Left lung (tissue), 10 donors: ENCODE results near the gene PTPRD. TPM values are rescaled to one million over a fixed set of nuclear protein-coding genes. Genes with fewer than 3 reads are reported as not detected.

Experiments
- ATAC-seq: fragments of 200-7000 bp; cut with Tn5 transposase; one replicate; pipeline ENCODE4 v1.9.1; 2020; ENCODE audit warnings: moderate library complexity
- DNase-seq, 4 donors: peaks; one replicate each; pipeline ENCODE4 v3.0.0-alpha.2; 2013 to 2020
- H3K27ac ChIP-seq, 2 donors: fragments of 200-600 bp; sonication (generic) in 1 of 2; one replicate each; pipeline versions ENCODE4 v1.5.0 to v1.8.0; 2020 to 2021
- H3K27me3 ChIP-seq, 2 donors: fragments of 200-600 bp; sonication (generic) in 1 of 2; one replicate each; pipeline versions ENCODE4 v1.5.0 to v1.8.0; 2020 to 2021
- H3K36me3 ChIP-seq, 2 donors: fragments of 200-600 bp; sonication (generic) in 1 of 2; one replicate each; pipeline versions ENCODE4 v1.5.0 to v1.8.0; 2020 to 2021
- H3K4me1 ChIP-seq, 2 donors: fragments of 200-600 bp; one replicate each; pipeline ENCODE4 v1.8.0; 2021
- H3K4me3 ChIP-seq, 2 donors: fragments of 200-600 bp; sonication (generic) in 1 of 2; one replicate each; pipeline versions ENCODE4 v1.5.0 to v1.8.0; 2020 to 2021; ENCODE audit warnings: mild to moderate bottlenecking in 1 of 2
- H3K9me3 ChIP-seq, 2 donors: fragments of 200-600 bp; sonication (generic) in 1 of 2; one replicate each; pipeline versions ENCODE4 v1.5.0 to v1.8.0; 2020 to 2021
- CTCF ChIP-seq, 2 donors: fragments of 200-600 bp; sonication (generic) in 1 of 2; IDR thresholded peaks; one replicate each; pipeline versions ENCODE4 v1.5.0 to v1.8.0; 2021; ENCODE audit warnings: antibody characterized with exemption in 2 of 2
- intact Hi-C, 2 donors: fragments of 100-400 bp; cut with DNase I; formaldehyde crosslinking; loops; one replicate each; pipeline versions ENCODE4 v1.11.2 to v1.14.2; 2022
- polyA plus RNA-seq, 6 donors: library from polyadenylated mRNA; unstranded; fragments of 120-200 nt; gene quantifications; one replicate each; pipeline ENCODE4 v1.2.1, GENCODE V29; 2013; ENCODE audit not compliant: insufficient read length in 6 of 6
- total RNA-seq, 2 donors: library from RNA; stranded (reverse); fragmentation: NEBNext Ultra II Directional; extraction: Animal tissue kit (Norgen Biotek cat#: 25700); gene quantifications; one replicate each; pipeline ENCODE4 v1.2.1, GENCODE V29; 2021
- donor health status: DM: no; HTN: yes; CAD: no.
- donor health status: DM: no; HTN: no; CAD: no.

PTPRD gene
- total and polyA plus RNA-seq, 8 donors: 24.2 to 167 (median 139) TPM

- no peaks in the 10 kb centered on the region for H3K36me3 ChIP-seq
- peaks cover 0 to 12% of the 10 kb centered on the region in 2 donors for H3K9me3 ChIP-seq
- no peaks in the 10 kb centered on the region for H3K4me1 ChIP-seq
- TF ChIP-seq CTCF (IDR thresholded peaks at IDR 0.05): no peak
- no peak overlapping the region for H3K4me3 ChIP-seq
- no peak overlapping the region for H3K27ac ChIP-seq
- H3K27me3 ChIP-seq: no peaks in the 10 kb centered on the region
- intact Hi-C loops: no loop called here
- DNase-seq: no peak
- ATAC-seq: no peak
Observed at GRCh38 chr9:8304720-8305119, 2308.1 kb downstream of the PTPRD start.

GRCh38 chr9:8301296-8301695, 2311.5 kb downstream of the PTPRD start:
- H3K27me3 ChIP-seq: no peaks in the 10 kb centered on the region
- H3K4me1 ChIP-seq: no peaks in the 10 kb centered on the region
- no peak overlapping the region for H3K27ac ChIP-seq
- peaks cover 0 to 4% of the 10 kb centered on the region in 2 donors for H3K9me3 ChIP-seq
- ATAC-seq: no peak
- no peak overlapping the region for H3K4me3 ChIP-seq
- intact Hi-C loops: no loop called here
- no peaks in the 10 kb centered on the region for H3K36me3 ChIP-seq
- no peak for TF ChIP-seq CTCF (IDR thresholded peaks at IDR 0.05)
- peak in 1 of 4 donors; percentile 7 for DNase-seq

- ATAC-seq (no peak), DNase-seq (no peak)
- TF ChIP-seq CTCF (IDR thresholded peaks at IDR 0.05): no peak
- Histone ChIP-seq H3K36me3 (no peaks in the 10 kb centered on the region), H3K4me1 (no peaks in the 10 kb centered on the region), H3K27ac (no peak overlapping the region), H3K9me3 (no peaks in the 10 kb centered on the region), H3K4me3 (no peak overlapping the region), H3K27me3 (no peaks in the 10 kb centered on the region)
- intact Hi-C loops: no loop called here
Observed at GRCh38 chr9:8297047-8297446, 2315.8 kb downstream of the PTPRD start.

GRCh38 chr9:8292657-8293056, 2320.1 kb downstream of the PTPRD start:
- TF ChIP-seq CTCF (IDR thresholded peaks at IDR 0.05): no peak
- H3K27me3 ChIP-seq: no peaks in the 10 kb centered on the region
- H3K4me1 ChIP-seq: no peaks in the 10 kb centered on the region
- ATAC-seq (no peak), DNase-seq (no peak)
- no peak overlapping the region for H3K27ac ChIP-seq
- H3K9me3 ChIP-seq: no peaks in the 10 kb centered on the region
- H3K4me3 ChIP-seq: no peak overlapping the region
- intact Hi-C loops: no loop called here
- no peaks in the 10 kb centered on the region for H3K36me3 ChIP-seq

GRCh38 chr9:8289681-8290080, 2323.1 kb downstream of the PTPRD start:
- Histone ChIP-seq H3K36me3 (no peaks in the 10 kb centered on the region), H3K4me3 (no peak overlapping the region), H3K27ac (no peak overlapping the region), H3K4me1 (no peaks in the 10 kb centered on the region), H3K9me3 (no peaks in the 10 kb centered on the region), H3K27me3 (no peaks in the 10 kb centered on the region)
- intact Hi-C loops: no loop called here
- no peak for TF ChIP-seq CTCF (IDR thresholded peaks at IDR 0.05)
- DNase-seq (no peak), ATAC-seq (no peak)
